ENCODE measurements around the gene SQOR. TPM values are rescaled to one million over a fixed set of nuclear protein-coding genes. Genes with fewer than 3 reads are reported as not detected.

The SQOR gene
- total RNA-seq, 1 experiment from 2014 or later = 4.3 TPM

- Histone ChIP-seq H3K27me3 (replicated peaks; ENCODE audit: insufficient read depth, low read depth, low read length, poor library complexity) (no peaks in the 10 kb centered on the region), H3K4me1 (ENCODE audit: insufficient read depth, low read length, poor library complexity, severe bottlenecking) (no peaks in the 10 kb centered on the region), H3K36me3 (ENCODE audit: insufficient read depth, low read length, poor library complexity, severe bottlenecking) (no peaks in the 10 kb centered on the region), H3K4me3 (ENCODE audit: low read depth, low read length, poor library complexity, severe bottlenecking) (no peak overlapping the region), H3K27ac (ENCODE audit: low read depth, low read length, poor library complexity, severe bottlenecking) (no peak overlapping the region), H3K9me3 (ENCODE audit: low read depth, low read length, poor library complexity, severe bottlenecking) (no peaks in the 10 kb centered on the region)
- no TSS peak for BruUV-seq (replicated peaks)
- ChIA-PET CTCF (no interaction called here), POLR2A (ENCODE audit: low non-redundant PET) (no interaction called here)
- no peak for TF ChIP-seq CTCF (conservative IDR thresholded peaks at IDR 0.05; ENCODE audit: low read depth, low read length)
- no peak for TF ChIP-seq EZH2 (IDR thresholded peaks at IDR 0.05; ENCODE audit: borderline replicate concordance, low read depth, low read length, poor library complexity, severe bottlenecking)
- intact Hi-C loops (cut with micrococcal nuclease; ENCODE audit: unreplicated experiment) = no loop called here
- DNase-seq (ENCODE audit: low spot score) = no peak
These were observed 27.5 kb downstream of the SQOR start for GRCh38 chr15:45662375-45662774.

- Histone ChIP-seq H3K27ac (ENCODE audit: low read depth, low read length, poor library complexity, severe bottlenecking) (no peak overlapping the region), H3K4me1 (ENCODE audit: insufficient read depth, low read length, poor library complexity, severe bottlenecking) (no peaks in the 10 kb centered on the region), H3K9me3 (ENCODE audit: low read depth, low read length, poor library complexity, severe bottlenecking) (no peaks in the 10 kb centered on the region), H3K27me3 (replicated peaks; ENCODE audit: insufficient read depth, low read depth, low read length, poor library complexity) (no peaks in the 10 kb centered on the region), H3K36me3 (ENCODE audit: insufficient read depth, low read length, poor library complexity, severe bottlenecking) (no peaks in the 10 kb centered on the region), H3K4me3 (ENCODE audit: low read depth, low read length, poor library complexity, severe bottlenecking) (no peak overlapping the region)
- no TSS peak for BruUV-seq (replicated peaks)
- intact Hi-C loops (cut with micrococcal nuclease; ENCODE audit: unreplicated experiment) = no loop called here
- DNase-seq (ENCODE audit: low spot score) = no peak
- ChIA-PET POLR2A (ENCODE audit: low non-redundant PET) (no interaction called here), CTCF (no interaction called here)
- no peak for TF ChIP-seq EZH2 (IDR thresholded peaks at IDR 0.05; ENCODE audit: borderline replicate concordance, low read depth, low read length, poor library complexity, severe bottlenecking)
- no peak for TF ChIP-seq CTCF (conservative IDR thresholded peaks at IDR 0.05; ENCODE audit: low read depth, low read length)
These were observed 29.6 kb downstream of the SQOR start for GRCh38 chr15:45664451-45664850.

DNA sequence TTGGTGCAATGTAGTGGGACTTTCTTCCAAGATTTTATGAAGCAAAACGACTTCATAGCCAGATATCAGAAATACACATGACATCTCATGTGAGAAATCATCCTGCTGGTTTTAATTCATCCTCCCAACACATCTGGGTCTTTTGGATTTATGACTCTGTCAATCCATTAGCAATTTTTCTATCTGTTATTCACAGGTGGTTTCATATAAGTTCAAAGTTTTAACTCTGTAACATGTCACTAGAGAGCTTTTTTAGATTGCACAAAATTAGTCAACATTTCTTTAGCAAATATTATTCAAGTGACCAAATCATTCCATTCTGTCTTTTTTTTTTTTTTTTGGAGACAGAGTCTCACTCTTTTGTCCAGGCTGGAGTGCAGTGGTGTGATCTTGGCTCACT, 30.4 kb downstream of the SQOR start:
- ChIA-PET POLR2A (ENCODE audit: low non-redundant PET) (no interaction called here), CTCF (no interaction called here)
- DNase-seq (ENCODE audit: low spot score) = no peak
- H3K27me3 ChIP-seq (replicated peaks; ENCODE audit: insufficient read depth, low read depth, low read length, poor library complexity) = no peaks in the 10 kb centered on the region
- H3K4me3 ChIP-seq (ENCODE audit: low read depth, low read length, poor library complexity, severe bottlenecking) = no peak overlapping the region
- H3K36me3 ChIP-seq (ENCODE audit: insufficient read depth, low read length, poor library complexity, severe bottlenecking) = no peaks in the 10 kb centered on the region
- intact Hi-C loops (cut with micrococcal nuclease; ENCODE audit: unreplicated experiment) = no loop called here
- TF ChIP-seq CTCF (conservative IDR thresholded peaks at IDR 0.05; ENCODE audit: low read depth, low read length) = no peak
- H3K4me1 ChIP-seq (ENCODE audit: insufficient read depth, low read length, poor library complexity, severe bottlenecking) = no peaks in the 10 kb centered on the region
- BruUV-seq (replicated peaks) = no TSS peak
- H3K9me3 ChIP-seq (ENCODE audit: low read depth, low read length, poor library complexity, severe bottlenecking) = no peaks in the 10 kb centered on the region
- H3K27ac ChIP-seq (ENCODE audit: low read depth, low read length, poor library complexity, severe bottlenecking) = no peak overlapping the region
